Stimulated activated CD4-positive, alpha-beta T cell treated with anti-CD3 and anti-CD28 coated beads, Interleukin-2, amount 100 ng/mL, for 24 hours (primary cell): Measurements from ENCODE around the gene REEP6.

Source experiments
- DNase-seq, 2 donors: peaks; one replicate each; pipeline ENCODE4 v3.0.0-alpha.2; 2020

The REEP6 gene

GRCh38 chr19:1491114-1491848 is at the start of gene REEP6:
TSS of gene REEP6 (plus strand) at chr19:1491181. CDS start at chr19:1491270, 89 bp downstream.
- no peak for DNase-seq

GRCh38 chr19:1441677-1442438 is 49.1 kb upstream of the REEP6 start:
- no peak for DNase-seq

GRCh38 chr19:1445185-1445931 is 45.6 kb upstream of the REEP6 start:
- peak; percentile 79 to 84 for DNase-seq

DNA sequence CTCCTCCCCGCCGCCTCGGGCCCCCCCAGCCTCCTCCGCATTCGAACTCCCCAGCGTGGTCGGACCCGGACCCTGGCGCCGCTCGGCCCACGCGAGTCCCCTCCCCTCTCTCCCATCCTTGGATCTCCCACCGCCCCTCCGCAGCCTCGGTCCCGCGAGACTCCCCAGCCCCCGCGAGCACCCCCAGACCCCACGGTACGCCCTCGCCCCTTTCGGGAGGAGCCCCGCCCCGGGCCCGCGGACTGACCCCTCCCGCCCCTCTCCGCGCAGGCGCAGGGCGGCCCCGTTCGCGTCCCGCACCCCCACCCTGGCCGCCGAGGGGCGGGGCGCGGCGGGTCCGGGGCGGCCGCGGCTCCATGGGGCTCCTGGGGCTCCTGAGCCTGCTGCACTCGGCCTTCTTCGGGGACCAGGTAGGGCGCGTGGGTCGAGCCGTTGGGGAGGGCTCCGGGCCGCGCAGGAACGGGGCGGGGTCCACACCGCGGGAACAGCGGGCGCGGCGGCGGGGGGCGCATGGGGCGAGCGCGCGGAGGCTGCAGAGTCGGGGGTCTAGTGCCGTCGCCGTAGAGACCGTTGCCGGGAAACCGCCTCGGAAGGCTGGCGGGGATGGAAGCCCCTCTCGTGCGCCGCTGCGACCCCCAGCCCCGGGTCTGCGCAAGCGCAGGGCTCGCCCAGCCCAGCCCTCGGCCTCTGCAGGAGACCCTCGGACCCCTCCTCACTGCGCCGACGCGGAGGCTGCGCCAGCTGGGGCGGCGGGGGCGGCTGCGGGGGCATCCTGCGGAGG is 44.9 kb upstream of the REEP6 start:
- DNase-seq: no peak

DNA sequence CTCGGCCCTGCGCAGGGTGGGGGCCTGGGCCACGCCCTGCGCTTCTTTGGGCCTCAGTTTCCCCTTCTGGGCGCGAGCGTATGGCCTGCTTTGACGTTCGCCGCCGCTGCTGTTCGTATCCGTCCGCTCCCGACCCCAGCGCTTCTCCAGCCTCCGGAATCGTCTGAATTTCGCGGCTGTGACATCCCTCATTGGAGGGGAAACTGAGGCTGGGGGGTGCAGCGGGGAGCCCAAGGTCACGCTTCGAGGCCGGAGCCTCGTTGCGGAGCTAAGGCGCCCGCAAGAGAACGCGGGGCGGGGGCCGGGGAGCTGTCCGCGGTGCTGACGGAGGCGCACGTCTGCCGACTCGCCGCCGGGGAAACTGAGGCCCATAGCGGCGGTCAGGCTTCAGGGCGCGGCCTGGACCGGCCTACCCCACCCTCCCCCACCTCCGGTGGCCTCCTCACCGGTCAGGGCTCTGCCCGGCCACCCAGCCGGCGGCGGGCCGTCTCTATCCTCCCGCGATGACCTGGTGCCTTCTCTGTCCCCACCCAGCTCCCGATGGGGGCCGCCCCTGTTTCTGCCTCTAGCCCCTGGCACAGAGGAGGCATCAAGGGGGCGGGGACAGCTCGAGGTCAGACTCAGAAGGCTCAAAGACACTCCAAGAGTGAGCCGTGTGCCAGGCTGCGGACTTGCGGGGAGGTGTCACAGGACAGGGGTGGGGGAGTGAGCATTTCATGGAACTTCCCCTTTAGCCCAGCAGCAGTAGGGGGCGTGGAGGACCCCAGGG is 44.1 kb upstream of the REEP6 start:
- DNase-seq: no peak

DNA sequence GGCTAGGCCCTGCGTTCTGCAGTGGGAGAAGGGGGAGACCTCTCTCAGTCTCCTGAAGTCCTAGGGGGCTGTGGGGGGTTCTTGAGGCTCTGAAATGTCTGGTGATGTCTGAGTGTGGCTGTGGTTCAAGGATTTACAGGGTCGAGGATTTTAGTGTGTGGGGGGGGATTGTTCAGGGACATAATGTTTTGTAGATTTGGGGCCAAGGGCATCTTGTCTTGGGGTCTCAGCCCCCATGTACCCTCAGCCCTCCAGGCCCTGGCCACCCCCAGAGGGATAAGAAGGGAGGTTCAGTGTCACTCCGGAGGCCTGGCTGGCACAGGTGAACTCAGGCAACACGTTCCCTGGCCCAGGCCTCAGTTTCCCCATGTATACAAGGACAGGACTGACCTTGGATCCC is 43.5 kb upstream of the REEP6 start:
- no peak for DNase-seq

DNA sequence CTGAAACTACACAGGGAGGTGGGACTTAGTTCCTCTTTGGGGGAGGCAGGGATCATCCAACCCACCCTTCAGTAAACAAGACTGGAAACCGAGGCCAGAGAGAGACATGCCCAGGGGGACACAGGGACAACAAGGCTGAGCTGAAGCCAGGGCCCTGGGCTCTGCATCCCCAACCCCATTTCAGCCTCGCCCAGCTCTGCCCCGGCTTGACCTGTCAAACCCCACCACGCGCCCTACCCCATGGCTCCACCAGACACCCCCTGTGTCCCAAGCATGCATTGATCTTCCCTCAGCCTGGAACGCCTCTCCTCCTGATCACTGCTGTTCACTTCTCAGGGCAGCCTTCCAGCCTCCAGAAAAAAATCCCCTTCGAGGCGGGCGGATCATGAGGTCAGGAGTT is 43.0 kb upstream of the REEP6 start:
- no peak for DNase-seq

DNA sequence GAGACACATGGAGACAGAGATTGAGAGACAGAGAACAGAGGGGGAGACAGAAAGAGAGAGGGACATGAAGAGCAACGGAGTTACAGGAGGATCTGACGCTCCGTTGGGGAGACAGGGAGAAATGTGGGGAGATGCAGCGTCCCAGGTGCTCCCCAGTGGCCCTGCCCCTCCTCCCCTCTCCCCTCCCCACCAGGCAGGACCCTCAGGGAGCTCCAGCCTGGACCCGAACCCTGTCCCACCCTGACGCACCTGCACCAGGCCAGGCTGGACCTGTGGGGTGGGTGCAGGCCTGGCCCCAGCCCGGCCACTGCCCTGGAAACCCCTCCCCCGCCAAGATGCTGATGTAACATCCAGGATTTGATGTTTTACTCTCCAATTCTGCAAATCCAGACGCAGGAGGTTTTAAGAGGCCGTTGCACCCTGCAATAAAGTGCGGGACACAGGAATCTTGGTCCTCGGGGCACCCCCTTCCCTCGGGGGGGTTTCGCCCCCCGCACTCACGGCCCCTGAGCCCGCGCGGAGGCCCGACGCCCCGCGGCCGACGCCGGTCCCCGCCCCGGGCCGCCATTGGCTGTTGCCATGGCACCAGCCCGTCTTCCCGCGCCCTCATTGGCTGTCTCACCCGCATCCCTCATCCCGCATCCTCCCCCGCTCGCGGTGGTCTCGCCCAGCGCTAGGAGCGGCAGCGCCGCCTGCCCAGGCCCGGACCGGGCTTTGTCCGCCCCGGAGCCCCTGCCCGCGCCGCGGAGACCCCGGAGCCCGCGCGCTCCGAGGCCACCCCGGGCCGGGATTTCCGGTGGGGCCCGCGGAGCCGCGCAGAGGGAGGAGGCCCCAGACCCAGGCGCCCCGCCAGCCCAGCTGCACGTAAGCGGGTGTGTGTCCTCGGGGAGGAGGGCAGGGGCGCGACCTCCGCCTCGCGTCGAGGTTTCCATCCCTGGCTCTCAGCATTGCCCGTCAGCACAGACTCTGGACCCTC is 41.2 kb upstream of the REEP6 start, which contains the start of gene APC2:
TSS of gene APC2 (plus strand) at position 655 of the 976 bp plus-strand sequence. CDS start 2,881 bp downstream, outside the sequence.
- DNase-seq: no peak

DNA sequence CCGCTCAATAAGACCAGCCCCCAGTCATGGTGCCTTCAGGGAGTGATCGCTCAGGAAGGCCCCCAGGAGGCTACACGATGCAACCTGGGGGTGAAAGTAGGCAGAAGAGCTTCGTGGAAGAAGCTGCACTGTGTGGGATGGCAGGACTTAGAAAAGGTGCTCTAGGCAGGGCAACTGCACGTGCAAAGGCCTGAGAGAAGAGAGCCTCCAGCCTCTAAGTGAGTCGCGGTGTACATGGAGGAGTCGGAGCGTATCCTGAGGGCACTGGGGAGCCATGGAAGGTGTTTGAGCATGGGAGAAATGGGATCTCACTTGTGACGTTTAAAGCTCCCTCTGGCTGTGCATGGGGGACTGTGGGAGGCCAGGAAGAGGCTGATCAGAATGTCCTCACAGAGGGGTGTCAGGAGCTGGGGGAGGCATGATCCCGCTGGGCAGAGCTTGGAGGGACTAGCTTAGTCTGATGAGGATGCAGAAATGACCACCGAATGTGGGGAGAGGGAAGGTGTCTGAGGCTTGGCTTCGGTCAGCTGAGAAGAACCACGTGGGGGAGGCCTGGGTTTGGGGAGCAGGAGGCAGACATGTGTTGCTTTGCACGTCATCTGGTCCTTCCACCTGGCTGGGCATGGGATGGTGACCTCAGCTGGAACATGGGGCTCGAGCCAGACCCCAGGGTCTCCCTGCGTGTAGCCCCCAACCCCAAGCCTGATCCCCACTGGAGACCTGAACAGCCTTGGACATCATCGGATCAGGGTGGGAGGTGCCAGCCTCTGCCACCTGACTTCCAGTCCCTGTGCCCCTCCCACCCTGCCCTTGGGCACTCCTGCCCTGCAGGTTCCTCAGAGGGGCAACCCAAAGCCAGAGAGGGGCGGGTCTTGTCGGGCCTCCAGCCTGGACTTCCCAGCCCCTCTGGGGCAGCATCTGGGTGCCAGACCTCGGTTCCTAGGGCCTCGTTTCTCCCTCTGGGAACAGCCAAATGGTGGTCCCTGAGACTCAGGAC is 39.9 kb upstream of the REEP6 start:
- no peak for DNase-seq

DNA sequence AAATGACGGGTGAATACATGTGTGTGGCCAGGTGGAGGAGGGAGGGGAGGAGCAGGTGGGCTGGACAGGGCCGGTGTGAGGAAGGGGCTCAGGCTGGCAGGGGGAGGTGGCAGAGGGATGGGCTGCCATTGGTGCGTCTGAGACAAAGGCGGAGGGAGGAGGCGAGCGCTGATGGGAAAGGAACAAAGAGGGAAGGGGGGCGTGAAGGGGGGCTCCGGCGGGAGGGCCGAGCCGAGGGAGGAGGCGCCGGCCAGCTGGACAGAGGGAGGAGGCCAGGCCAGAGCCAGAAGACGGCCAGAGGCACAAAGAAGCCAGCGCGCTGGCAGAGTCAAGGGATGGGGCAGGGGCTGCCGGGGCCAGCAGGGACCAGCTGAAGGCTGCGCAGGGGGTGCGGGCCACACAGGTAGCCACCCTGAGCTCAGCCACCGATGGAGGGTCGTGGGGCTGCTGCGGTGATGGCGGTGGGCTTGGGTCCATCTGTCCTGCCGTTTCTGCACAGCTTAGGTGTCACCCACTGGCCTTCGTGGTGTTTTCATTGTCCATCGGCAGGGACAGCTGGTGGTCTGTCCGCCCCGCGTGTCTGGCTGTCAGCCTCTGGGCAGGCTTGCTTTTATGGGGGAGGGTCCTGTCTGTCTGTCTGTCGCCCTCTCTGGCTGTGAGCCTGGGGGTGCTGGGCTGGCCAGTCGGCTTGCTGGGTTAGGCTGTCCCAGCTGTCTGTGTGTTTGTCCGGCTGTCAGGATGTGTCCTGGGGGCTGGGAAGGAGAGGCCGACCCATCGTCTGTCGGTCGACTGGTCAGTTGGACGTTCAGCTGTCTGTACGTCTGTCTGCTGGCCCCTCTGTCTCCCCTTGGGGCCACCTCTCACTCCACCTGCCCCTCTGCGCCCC is 38.8 kb upstream of the REEP6 start:
- DNase-seq: no peak

GRCh38 chr19:1452802-1453524 is 38.0 kb upstream of the REEP6 start:
- no peak for DNase-seq

- no peak for DNase-seq
These were observed 37.2 kb upstream of the REEP6 start for GRCh38 chr19:1453525-1454364.

DNA sequence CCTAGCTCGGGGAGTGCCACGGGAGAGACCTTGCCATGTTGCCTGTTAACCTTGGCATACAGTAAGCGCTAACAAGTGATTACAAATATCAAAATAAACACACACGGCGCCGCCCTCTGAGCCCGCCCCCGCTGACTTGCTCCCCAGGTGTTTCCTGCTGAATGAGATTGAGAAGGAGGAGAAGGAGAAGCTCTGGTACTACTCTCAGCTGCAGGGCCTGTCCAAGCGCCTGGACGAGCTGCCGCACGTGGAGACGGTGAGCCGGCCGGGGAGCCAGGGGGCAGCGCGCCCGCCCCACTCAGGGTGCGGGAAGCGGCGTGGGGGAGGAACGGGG is 36.0 kb upstream of the REEP6 start:
- no peak for DNase-seq

GRCh38 chr19:1455336-1456120 is 35.5 kb upstream of the REEP6 start:
- peak; percentile 54 to 69 for DNase-seq

DNA sequence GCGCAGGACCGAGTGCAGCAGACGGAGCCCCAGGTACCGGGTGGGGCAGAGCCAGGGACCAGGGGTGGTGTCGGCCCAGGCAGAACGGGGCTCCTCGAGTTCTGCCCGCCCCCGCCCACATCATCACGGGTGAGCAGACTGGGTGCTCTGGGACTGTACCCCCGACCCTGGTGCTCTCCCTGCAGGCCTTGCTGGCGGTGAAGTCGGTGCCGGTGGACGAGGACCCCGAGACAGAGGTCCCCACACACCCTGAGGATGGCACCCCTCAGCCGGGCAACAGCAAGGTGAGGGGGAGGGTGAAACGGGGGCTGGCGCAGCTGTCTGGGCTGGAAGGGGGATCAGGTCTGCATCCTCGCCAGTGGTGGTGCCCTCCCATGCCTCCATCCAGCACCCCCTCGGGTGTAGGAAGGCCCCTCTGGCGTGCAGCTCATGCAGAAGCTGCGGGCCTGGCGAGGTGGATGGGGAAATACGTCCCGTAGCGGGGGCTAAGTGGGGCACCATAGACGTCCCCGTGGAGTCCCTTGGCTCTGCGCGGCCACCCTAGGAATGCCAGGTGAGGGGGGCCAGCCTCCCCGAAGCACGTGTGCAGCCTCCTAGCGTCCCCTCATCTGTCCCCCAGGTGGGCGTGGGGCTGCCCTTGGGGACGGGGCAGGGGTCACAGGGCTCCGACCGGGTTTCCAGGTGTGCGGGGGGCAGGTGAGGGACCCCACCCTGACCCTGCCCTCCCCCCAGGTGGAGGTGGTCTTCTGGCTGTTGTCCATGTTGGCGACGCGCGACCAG is 34.7 kb upstream of the REEP6 start:
- no peak for DNase-seq
